Activated T-helper 1 cell treated with anti-CD3 and anti-CD28 coated beads, Interleukin-12 subunit alpha, Interleukin-12 subunit beta, Interleukin-2, Interleukin-4 antibody, amounts not matched to agents 30 ng/mL and 10 ng/mL and 1 ng/mL, durations not matched to agents 14 hours and 24 hours and 36 hours (primary cell): ENCODE data around the gene YPEL4. TPM values are rescaled to one million over a fixed set of nuclear protein-coding genes. Genes with fewer than 3 reads are reported as not detected.
A peak's percentile ranks its signal among the peaks of the same experiment; 100 is the strongest.

ENCODE experiments used
- DNase-seq: peaks from one replicate; pipeline ENCODE4 v3.0.0; 2021; ENCODE audit warnings: low spot score
- H3K27ac Mint-ChIP-seq: one replicate; pipeline ENCODE4 v1.8.0; 2021; ENCODE audit warnings: mild to moderate bottlenecking, mixed read lengths
- H3K27me3 Mint-ChIP-seq: one replicate; pipeline ENCODE4 v1.8.0; 2022; ENCODE audit warnings: mild to moderate bottlenecking, moderate library complexity, mixed read lengths; ENCODE audit not compliant: insufficient read depth
- H3K36me3 Mint-ChIP-seq: one replicate; pipeline ENCODE4 v1.8.0; 2021; ENCODE audit warnings: low read depth, mixed read lengths
- H3K4me1 Mint-ChIP-seq: one replicate; pipeline ENCODE4 v1.8.0; 2021; ENCODE audit warnings: low read depth, mixed read lengths
- H3K4me3 Mint-ChIP-seq: one replicate; pipeline ENCODE4 v1.8.0; 2021; ENCODE audit warnings: mild to moderate bottlenecking, moderate library complexity, mixed read lengths
- H3K9me3 Mint-ChIP-seq: one replicate; pipeline ENCODE4 v1.8.0; 2021; ENCODE audit warnings: mixed read lengths
- intact Hi-C: fragments of 100-400 bp; cut with micrococcal nuclease; formaldehyde crosslinking; loops from one replicate; pipeline ENCODE4 v1.15.1; 2024
- total RNA-seq: library from RNA; stranded (reverse); gene quantifications from 2 replicates; pipeline ENCODE4 v1.2.3, GENCODE V29; 2022

The YPEL4 gene
- total RNA-seq, 1 donor from 2014 or later, result 0.26 TPM

GRCh38 chr11:57638811-57639320 lies 10.8 kb downstream of the YPEL4 start:
- peaks cover 22% of the 10 kb centered on the region for H3K4me1 Mint-ChIP-seq
- DNase-seq, result no peak
- H3K27ac Mint-ChIP-seq, result peak overlapping the region; percentile 69
- intact Hi-C loops, result no loop called here
- H3K36me3 Mint-ChIP-seq, result no peaks in the 10 kb centered on the region
- H3K9me3 Mint-ChIP-seq, result no peaks in the 10 kb centered on the region
- H3K4me3 Mint-ChIP-seq, result peak overlapping the region; percentile 91
- peaks cover 22% of the 10 kb centered on the region for H3K27me3 Mint-ChIP-seq

GRCh38 chr11:57638005-57638781 lies 11.5 kb downstream of the YPEL4 start:
- intact Hi-C loops, result no loop called here
- Mint-ChIP-seq H3K27ac (peak overlapping the region; percentile 74), H3K36me3 (no peaks in the 10 kb centered on the region), H3K4me3 (peak overlapping the region; percentile 91), H3K4me1 (peaks cover 22% of the 10 kb centered on the region), H3K9me3 (no peaks in the 10 kb centered on the region), H3K27me3 (peaks cover 23% of the 10 kb centered on the region)
- DNase-seq, result no peak

DNA sequence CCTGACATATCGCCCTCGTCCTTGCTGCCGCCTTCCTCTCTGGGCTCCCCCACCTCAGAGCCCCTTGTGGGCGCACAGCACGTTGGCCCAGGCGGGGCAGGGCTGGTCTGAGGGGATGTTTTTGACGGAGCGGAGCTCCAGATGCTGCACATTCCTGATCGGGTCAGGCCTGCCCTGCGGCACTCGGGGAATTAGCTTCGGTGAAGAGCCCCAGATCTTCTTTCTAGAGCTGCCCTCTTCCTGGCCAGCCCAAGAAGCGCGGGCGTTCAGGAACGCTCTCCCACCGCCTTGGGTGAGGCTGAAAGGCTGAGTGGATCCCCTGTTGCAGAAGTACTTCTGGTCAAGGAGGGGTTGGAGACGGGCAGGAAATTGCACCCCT lies 12.1 kb downstream of the YPEL4 start:
- DNase-seq, result no peak
- peaks cover 22% of the 10 kb centered on the region for H3K4me1 Mint-ChIP-seq
- peaks cover 24% of the 10 kb centered on the region for H3K27me3 Mint-ChIP-seq
- H3K4me3 Mint-ChIP-seq, result peak overlapping the region; percentile 91
- intact Hi-C loops, result no loop called here
- no peaks in the 10 kb centered on the region for H3K9me3 Mint-ChIP-seq
- no peaks in the 10 kb centered on the region for H3K36me3 Mint-ChIP-seq
- H3K27ac Mint-ChIP-seq, result no peak overlapping the region

GRCh38 chr11:57635246-57635645 lies 14.5 kb downstream of the YPEL4 start:
- no peak for DNase-seq
- H3K9me3 Mint-ChIP-seq, result no peaks in the 10 kb centered on the region
- no peak overlapping the region for H3K27ac Mint-ChIP-seq
- peaks cover 13% of the 10 kb centered on the region for H3K4me1 Mint-ChIP-seq
- intact Hi-C loops, result no loop called here
- H3K36me3 Mint-ChIP-seq, result no peaks in the 10 kb centered on the region
- peaks cover 32% of the 10 kb centered on the region for H3K27me3 Mint-ChIP-seq
- H3K4me3 Mint-ChIP-seq, result no peak overlapping the region

DNA sequence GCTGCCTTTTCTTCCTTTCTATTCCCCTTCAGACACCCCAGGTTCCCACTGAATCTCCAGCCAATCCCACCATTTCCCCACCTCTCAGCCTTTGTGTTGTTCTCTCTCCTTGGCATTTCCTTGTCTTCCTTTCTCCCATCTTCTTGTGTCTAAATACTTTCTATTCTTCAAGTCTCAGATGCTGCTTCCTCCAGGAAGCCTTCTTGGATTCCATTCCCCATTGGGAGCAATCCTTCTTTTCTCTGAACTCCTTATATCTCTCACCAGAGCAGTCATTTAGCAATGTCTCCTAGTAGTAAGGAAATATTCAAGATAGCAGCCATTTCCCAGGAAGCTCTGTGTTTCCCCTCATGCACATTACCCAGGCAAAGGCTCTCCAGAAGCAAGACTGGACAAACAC lies 15.4 kb downstream of the YPEL4 start:
- H3K4me1 Mint-ChIP-seq, result peaks cover 13% of the 10 kb centered on the region
- H3K4me3 Mint-ChIP-seq, result no peak overlapping the region
- peaks cover 32% of the 10 kb centered on the region for H3K27me3 Mint-ChIP-seq

GRCh38 chr11:57633394-57634070 lies 16.2 kb downstream of the YPEL4 start:
- Mint-ChIP-seq H3K9me3 (no peaks in the 10 kb centered on the region), H3K4me1 (peaks cover 6% of the 10 kb centered on the region), H3K4me3 (no peak overlapping the region), H3K27ac (no peak overlapping the region), H3K36me3 (no peaks in the 10 kb centered on the region), H3K27me3 (peaks cover 30% of the 10 kb centered on the region)
- intact Hi-C loops, result no loop called here
- DNase-seq, result no peak

More for the DNA sequence above, 15.4 kb downstream of the YPEL4 start:
- Mint-ChIP-seq H3K9me3 (no peaks in the 10 kb centered on the region), H3K36me3 (no peaks in the 10 kb centered on the region), H3K27ac (no peak overlapping the region)
- no peak for DNase-seq
- intact Hi-C loops, result no loop called here

GRCh38 chr11:57632116-57632515 lies 17.6 kb downstream of the YPEL4 start:
- Mint-ChIP-seq H3K27me3 (peaks cover 27% of the 10 kb centered on the region), H3K36me3 (no peaks in the 10 kb centered on the region), H3K9me3 (no peaks in the 10 kb centered on the region), H3K4me3 (no peak overlapping the region), H3K27ac (no peak overlapping the region), H3K4me1 (no peaks in the 10 kb centered on the region)
- intact Hi-C loops, result no loop called here
- DNase-seq, result no peak

GRCh38 chr11:57630171-57630570 lies 19.5 kb downstream of the YPEL4 start:
- Mint-ChIP-seq H3K4me1 (no peaks in the 10 kb centered on the region), H3K36me3 (no peaks in the 10 kb centered on the region), H3K4me3 (no peak overlapping the region), H3K9me3 (no peaks in the 10 kb centered on the region), H3K27ac (no peak overlapping the region), H3K27me3 (peaks cover 21% of the 10 kb centered on the region)
- intact Hi-C loops, result no loop called here
- no peak for DNase-seq

DNA sequence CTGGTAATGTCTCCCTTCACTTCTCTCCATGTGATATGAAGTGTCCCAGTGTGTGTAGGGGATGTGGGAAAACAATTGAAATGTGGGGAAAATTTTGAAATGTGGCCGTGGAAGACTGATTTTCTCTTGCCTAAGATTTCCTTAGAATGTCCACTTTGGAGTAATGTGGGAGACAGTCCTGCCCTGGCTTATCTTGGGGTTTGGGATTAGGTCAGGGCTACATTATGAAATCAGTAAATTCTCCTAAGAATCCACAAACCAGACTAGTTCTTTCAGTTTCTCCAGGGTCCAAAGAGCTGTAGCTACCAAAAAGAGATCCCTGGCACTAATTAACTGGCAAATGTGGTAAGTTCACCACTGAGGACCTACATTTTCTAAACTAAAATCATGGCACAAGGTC lies 22.8 kb downstream of the YPEL4 start:
- no peak overlapping the region for H3K4me3 Mint-ChIP-seq
- H3K4me1 Mint-ChIP-seq, result no peaks in the 10 kb centered on the region
- no peaks in the 10 kb centered on the region for H3K36me3 Mint-ChIP-seq
- DNase-seq, result no peak
- no peaks in the 10 kb centered on the region for H3K9me3 Mint-ChIP-seq
- peaks cover 8% of the 10 kb centered on the region for H3K27me3 Mint-ChIP-seq
- no peak overlapping the region for H3K27ac Mint-ChIP-seq
- intact Hi-C loops, result no loop called here

DNA sequence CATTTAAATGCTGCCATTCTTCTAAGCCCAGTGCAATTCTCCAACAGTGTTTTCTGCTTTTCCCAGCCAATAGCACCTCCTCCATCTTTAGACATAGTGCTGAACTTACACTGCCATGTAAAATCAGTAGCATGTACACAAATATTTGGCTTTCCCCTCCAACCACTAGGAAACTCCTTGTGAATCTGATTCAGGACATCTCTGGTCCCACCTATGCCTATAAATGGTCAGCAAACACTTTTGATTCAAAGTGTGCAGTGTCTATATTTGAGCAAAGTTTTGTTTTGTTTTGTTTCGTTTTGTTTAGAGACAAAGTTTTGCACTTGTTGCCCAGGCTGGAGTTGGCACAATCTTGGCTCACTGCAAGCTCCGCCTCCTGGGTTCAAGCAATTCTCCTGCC lies 24.8 kb downstream of the YPEL4 start:
- H3K4me1 Mint-ChIP-seq, result no peaks in the 10 kb centered on the region
- H3K4me3 Mint-ChIP-seq, result no peak overlapping the region
- H3K27me3 Mint-ChIP-seq, result no peaks in the 10 kb centered on the region
- H3K27ac Mint-ChIP-seq, result no peak overlapping the region
- H3K36me3 Mint-ChIP-seq, result no peaks in the 10 kb centered on the region
- H3K9me3 Mint-ChIP-seq, result peaks cover 4% of the 10 kb centered on the region
- intact Hi-C loops, result no loop called here
- DNase-seq, result no peak

DNA sequence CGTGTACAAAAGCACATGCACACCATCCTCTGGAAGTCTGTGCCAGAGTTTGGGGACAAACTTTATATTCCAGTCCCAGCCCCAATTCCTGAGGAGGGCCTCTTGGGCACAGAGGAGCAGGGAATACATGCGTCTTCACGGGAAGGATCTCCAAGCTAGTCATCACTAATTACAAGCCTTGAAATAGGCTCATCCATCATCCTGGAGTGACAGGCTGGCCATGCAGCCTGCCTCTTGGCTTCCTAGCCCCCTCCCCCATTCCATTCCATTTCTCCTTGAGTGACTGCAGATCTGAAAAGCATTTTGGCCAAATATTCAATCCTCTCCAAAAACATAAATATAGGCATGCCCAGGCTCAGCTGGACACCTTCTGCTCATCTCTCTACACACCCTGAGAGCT lies 27.4 kb downstream of the YPEL4 start:
- intact Hi-C loops, result no loop called here
- Mint-ChIP-seq H3K4me1 (no peaks in the 10 kb centered on the region), H3K4me3 (no peak overlapping the region), H3K27ac (no peak overlapping the region), H3K36me3 (no peaks in the 10 kb centered on the region), H3K9me3 (peaks cover 4% of the 10 kb centered on the region), H3K27me3 (no peaks in the 10 kb centered on the region)
- no peak for DNase-seq

- H3K4me1 Mint-ChIP-seq, result no peaks in the 10 kb centered on the region
- DNase-seq, result no peak
Measured at GRCh38 chr11:57620467-57620866, 29.2 kb downstream of the YPEL4 start.

DNA sequence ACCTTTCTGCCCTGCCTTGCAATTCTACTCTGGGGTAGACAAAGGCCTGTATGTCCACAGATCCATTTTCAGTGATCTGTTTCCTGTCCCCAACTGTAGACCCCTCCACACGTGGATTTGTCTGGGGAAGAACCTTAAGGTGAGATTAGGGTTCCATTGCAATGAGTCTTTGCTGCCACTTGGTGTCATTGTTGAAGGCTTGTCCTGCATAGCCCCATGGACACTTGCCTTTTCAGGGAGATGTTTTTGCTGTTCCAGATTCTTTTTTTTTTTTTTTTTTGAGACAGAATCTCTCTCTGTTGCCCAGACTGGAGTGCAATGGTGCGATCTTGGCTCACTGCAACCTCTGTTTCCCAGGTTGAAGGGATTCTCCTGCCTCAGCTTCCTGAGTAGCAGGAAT lies 30.4 kb downstream of the YPEL4 start:
- intact Hi-C loops, result no loop called here
- Mint-ChIP-seq H3K4me3 (no peak overlapping the region), H3K4me1 (no peaks in the 10 kb centered on the region), H3K36me3 (no peaks in the 10 kb centered on the region), H3K27ac (no peak overlapping the region), H3K9me3 (peaks cover 4% of the 10 kb centered on the region), H3K27me3 (no peaks in the 10 kb centered on the region)
- no peak for DNase-seq

More at GRCh38 chr11:57620467-57620866, 29.2 kb downstream of the YPEL4 start:
- Mint-ChIP-seq H3K27me3 (no peaks in the 10 kb centered on the region), H3K9me3 (peaks cover 4% of the 10 kb centered on the region), H3K36me3 (no peaks in the 10 kb centered on the region), H3K27ac (no peak overlapping the region), H3K4me3 (no peak overlapping the region)
- intact Hi-C loops, result no loop called here
